Upper lobe of left lung (tissue), 4 donors: ENCODE data around the gene PXDN.
"Not testable (repeated sequence)": the region's sequence is repeated elsewhere in the genome, so short reads cannot be mapped to it uniquely, and the experiment has no call there.

Source experiments
- POLR2A ChIP-seq, 4 donors: fragments of 450-650 bp; IDR thresholded peaks; one replicate each; pipeline ENCODE4 v1.5.1; 2016 to 2017; ENCODE audit warnings: antibody characterized with exemption in 4 of 4, mild to moderate bottlenecking in 2 of 4
- TF ChIP-seq, protein P1 (sequence below), 6 experiments: fragments of 450-650 bp in 4 of 6; fragments of 200-600 bp in 2 of 6; sonication (generic) in 2 of 6; IDR thresholded peaks; one replicate each; pipeline ENCODE4 v1.5.1; 2016 to 2019; ENCODE audit warnings: antibody characterized with exemption in 6 of 6

DNA sequence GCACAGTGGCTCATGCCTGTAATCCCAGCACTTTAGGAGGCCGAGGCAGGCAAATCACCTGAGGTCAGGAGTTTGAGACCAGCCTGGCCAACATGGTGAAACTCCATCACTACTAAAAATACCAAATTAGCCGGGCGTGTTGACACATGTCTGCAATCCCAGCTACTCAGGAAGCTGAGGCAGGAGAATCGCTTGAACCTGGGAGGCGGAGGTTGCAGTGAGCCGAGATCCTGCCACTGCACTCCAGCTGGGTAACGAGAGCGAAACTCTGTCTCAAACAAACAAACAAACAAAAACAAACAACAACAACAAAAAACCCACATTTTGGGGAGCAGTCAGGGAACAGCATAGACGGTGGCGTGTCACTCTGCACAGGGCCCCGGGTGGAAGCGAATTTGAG, 12.8 kb upstream of the PXDN start:
- TF ChIP-seq, protein P1, sequence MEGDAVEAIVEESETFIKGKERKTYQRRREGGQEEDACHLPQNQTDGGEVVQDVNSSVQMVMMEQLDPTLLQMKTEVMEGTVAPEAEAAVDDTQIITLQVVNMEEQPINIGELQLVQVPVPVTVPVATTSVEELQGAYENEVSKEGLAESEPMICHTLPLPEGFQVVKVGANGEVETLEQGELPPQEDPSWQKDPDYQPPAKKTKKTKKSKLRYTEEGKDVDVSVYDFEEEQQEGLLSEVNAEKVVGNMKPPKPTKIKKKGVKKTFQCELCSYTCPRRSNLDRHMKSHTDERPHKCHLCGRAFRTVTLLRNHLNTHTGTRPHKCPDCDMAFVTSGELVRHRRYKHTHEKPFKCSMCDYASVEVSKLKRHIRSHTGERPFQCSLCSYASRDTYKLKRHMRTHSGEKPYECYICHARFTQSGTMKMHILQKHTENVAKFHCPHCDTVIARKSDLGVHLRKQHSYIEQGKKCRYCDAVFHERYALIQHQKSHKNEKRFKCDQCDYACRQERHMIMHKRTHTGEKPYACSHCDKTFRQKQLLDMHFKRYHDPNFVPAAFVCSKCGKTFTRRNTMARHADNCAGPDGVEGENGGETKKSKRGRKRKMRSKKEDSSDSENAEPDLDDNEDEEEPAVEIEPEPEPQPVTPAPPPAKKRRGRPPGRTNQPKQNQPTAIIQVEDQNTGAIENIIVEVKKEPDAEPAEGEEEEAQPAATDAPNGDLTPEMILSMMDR (IDR thresholded peaks at IDR 0.05), result not testable (repeated sequence)
- TF ChIP-seq POLR2A (IDR thresholded peaks at IDR 0.05), result not testable (repeated sequence)
